Measurements from ENCODE around the gene SRBD1.

SRBD1 gene

DNA sequence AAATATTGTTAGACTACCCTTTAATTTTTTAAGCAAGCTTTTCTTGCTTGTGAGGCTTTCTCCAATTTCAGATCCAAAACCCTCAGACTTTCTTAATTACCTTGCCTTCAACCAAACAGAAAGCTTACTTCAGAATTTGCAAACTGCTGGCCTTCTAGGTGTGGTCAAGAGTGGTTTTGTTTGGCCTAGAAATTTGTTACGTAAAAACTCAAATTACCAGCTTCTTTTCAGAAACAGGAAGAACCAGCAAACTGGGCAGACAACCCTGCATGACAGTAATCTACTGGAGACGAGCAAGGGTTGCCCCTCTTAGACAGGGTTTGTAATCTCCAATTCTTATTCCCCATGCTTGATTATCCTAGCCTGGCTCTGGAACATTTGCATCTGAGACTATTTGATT lies 27.1 kb downstream of the SRBD1 start:
- H3K4me3 ChIP-seq (ENCODE audit: low read depth, low read length): no peak overlapping the region
- DNase-seq (ENCODE audit: low read depth): no peak
- TF ChIP-seq, protein P1, sequence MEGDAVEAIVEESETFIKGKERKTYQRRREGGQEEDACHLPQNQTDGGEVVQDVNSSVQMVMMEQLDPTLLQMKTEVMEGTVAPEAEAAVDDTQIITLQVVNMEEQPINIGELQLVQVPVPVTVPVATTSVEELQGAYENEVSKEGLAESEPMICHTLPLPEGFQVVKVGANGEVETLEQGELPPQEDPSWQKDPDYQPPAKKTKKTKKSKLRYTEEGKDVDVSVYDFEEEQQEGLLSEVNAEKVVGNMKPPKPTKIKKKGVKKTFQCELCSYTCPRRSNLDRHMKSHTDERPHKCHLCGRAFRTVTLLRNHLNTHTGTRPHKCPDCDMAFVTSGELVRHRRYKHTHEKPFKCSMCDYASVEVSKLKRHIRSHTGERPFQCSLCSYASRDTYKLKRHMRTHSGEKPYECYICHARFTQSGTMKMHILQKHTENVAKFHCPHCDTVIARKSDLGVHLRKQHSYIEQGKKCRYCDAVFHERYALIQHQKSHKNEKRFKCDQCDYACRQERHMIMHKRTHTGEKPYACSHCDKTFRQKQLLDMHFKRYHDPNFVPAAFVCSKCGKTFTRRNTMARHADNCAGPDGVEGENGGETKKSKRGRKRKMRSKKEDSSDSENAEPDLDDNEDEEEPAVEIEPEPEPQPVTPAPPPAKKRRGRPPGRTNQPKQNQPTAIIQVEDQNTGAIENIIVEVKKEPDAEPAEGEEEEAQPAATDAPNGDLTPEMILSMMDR (conservative IDR thresholded peaks at IDR 0.05; ENCODE audit: low read depth, low read length): no peak

GRCh38 chr2:45582522-45582921 lies 28.5 kb downstream of the SRBD1 start:
- no peak overlapping the region for H3K4me3 ChIP-seq (ENCODE audit: low read depth, low read length)
- TF ChIP-seq, protein P1 (conservative IDR thresholded peaks at IDR 0.05; ENCODE audit: low read depth, low read length): no peak
- no peak for DNase-seq (ENCODE audit: low read depth)

- peak; percentile 76 for DNase-seq (ENCODE audit: low read depth)
- no peak overlapping the region for H3K4me3 ChIP-seq (ENCODE audit: low read depth, low read length)
- TF ChIP-seq, protein P1 (conservative IDR thresholded peaks at IDR 0.05; ENCODE audit: low read depth, low read length): peak; percentile 65
Observed at GRCh38 chr2:45578056-45578843, 32.8 kb downstream of the SRBD1 start.

- TF ChIP-seq, protein P1 (conservative IDR thresholded peaks at IDR 0.05; ENCODE audit: low read depth, low read length): no peak
Observed at GRCh38 chr2:45577441-45577840, 33.6 kb downstream of the SRBD1 start.

GRCh38 chr2:45575881-45576280 lies 35.2 kb downstream of the SRBD1 start:
- TF ChIP-seq, protein P1 (conservative IDR thresholded peaks at IDR 0.05; ENCODE audit: low read depth, low read length): no peak
- no peak for DNase-seq (ENCODE audit: low read depth)
- no peak overlapping the region for H3K4me3 ChIP-seq (ENCODE audit: low read depth, low read length)

More at GRCh38 chr2:45577441-45577840, 33.6 kb downstream of the SRBD1 start:
- peak; percentile 64 for DNase-seq (ENCODE audit: low read depth)
- no peak overlapping the region for H3K4me3 ChIP-seq (ENCODE audit: low read depth, low read length)

DNA sequence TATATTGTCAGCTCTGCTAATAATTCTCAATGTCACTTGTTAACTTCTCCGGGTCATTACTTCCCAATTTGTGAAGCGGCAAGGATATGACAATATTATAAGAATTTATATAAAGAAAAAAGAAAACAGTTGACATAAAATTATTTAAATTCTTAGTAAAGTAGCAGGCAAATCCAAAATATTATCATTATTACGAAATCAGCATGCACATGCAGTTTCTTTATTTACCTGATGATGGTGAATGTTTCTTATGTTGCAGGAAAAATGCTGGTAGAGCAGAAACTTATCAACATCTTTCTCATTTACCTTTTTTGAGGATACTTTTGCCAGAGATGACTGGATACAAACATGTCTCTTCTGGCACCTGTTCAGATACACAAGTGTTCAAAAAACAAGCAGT lies 38.1 kb downstream of the SRBD1 start:
- TF ChIP-seq, protein P1 (conservative IDR thresholded peaks at IDR 0.05; ENCODE audit: low read depth, low read length): no peak
- no peak overlapping the region for H3K4me3 ChIP-seq (ENCODE audit: low read depth, low read length)
- no peak for DNase-seq (ENCODE audit: low read depth)

DNA sequence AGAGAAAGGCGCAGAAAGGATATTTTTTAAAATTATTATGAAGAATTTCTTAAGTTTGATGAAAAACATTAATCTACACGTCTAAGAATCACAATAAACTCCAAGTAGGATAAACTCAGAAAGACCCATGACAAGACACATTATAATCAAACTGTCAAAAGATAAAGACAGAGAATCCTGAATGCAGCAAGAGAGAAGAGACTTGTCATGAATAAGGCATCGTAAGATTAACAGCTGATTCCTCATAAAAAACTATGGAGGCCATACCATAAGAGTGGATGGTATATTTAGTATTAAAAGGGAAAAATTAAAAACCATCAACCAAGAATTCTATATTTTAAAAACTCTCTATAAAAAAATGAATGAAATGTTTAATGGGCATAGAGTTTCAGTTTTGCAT lies 39.1 kb downstream of the SRBD1 start:
- TF ChIP-seq, protein P1 (conservative IDR thresholded peaks at IDR 0.05; ENCODE audit: low read depth, low read length): no peak
- no peak overlapping the region for H3K4me3 ChIP-seq (ENCODE audit: low read depth, low read length)
- no peak for DNase-seq (ENCODE audit: low read depth)
